GM20000 (cell line): ENCODE data around the gene ZNF274.
"Not testable (repeated sequence)": the region's sequence is repeated elsewhere in the genome, so short reads cannot be mapped to it uniquely, and the experiment has no call there.

Experiments used
- DNase-seq: peaks from one replicate; pipeline ENCODE4 v3.0.0; 2012; ENCODE audit warnings: low spot score
- CTCF ChIP-seq: IDR thresholded peaks from 2 replicates; pipeline ENCODE4 v1.5.1; 2012; ENCODE audit warnings: mild to moderate bottlenecking, control low read depth; ENCODE audit errors: extremely low read depth, missing control alignments

The ZNF274 gene

GRCh38 chr19:58237324-58237723, 54.5 kb downstream of the ZNF274 start:
- no peak for DNase-seq
- TF ChIP-seq CTCF, result no peak

GRCh38 chr19:58243351-58243750, 60.5 kb downstream of the ZNF274 start:
- no peak for TF ChIP-seq CTCF
- DNase-seq, result no peak

- no peak for TF ChIP-seq CTCF
- DNase-seq, result no peak
Observed at GRCh38 chr19:58248886-58249285, 66.0 kb downstream of the ZNF274 start.

- TF ChIP-seq CTCF, result no peak
- DNase-seq, result no peak
Observed at GRCh38 chr19:58252102-58252685, 69.3 kb downstream of the ZNF274 start.

- not testable (repeated sequence) for DNase-seq
Observed at GRCh38 chr19:58258259-58258658, 75.4 kb downstream of the ZNF274 start.

- no peak for TF ChIP-seq CTCF
- DNase-seq, result no peak
Observed at GRCh38 chr19:58261600-58261967, 78.7 kb downstream of the ZNF274 start.

GRCh38 chr19:58261968-58262921, 79.4 kb downstream of the ZNF274 start:
- TF ChIP-seq CTCF, result no peak
- DNase-seq, result no peak
